Measurements from ENCODE around the gene TBX3. TPM values are rescaled to one million over a fixed set of nuclear protein-coding genes. Genes with fewer than 3 reads are reported as not detected.

TBX3 gene
- polyA plus RNA-seq, 3 donors from 2014 or later: not detected

GRCh38 chr12:114683709-114684097 lies 272 bp downstream of the TBX3 start:
- peaks cover 2 to 60% (median 14%) of the 10 kb centered on the region in 6 donors for H3K9me3 Mint-ChIP-seq
- peaks cover 25 to 32% of the 10 kb centered on the region in 2 donors for H3K4me1 Mint-ChIP-seq
- H3K4me3 Mint-ChIP-seq: peak overlapping the region; percentile 75 to 89 (median 83)
- peaks cover 0 to 3% (median 0%) of the 10 kb centered on the region in 3 donors for H3K36me3 Mint-ChIP-seq
- H3K27me3 Mint-ChIP-seq (ENCODE audit: low read depth in 3 of 3): peaks cover 30 to 48% (median 33%) of the 10 kb centered on the region in 3 donors
- no peak overlapping the region for H3K27ac Mint-ChIP-seq
- DNase-seq: no peak

DNA sequence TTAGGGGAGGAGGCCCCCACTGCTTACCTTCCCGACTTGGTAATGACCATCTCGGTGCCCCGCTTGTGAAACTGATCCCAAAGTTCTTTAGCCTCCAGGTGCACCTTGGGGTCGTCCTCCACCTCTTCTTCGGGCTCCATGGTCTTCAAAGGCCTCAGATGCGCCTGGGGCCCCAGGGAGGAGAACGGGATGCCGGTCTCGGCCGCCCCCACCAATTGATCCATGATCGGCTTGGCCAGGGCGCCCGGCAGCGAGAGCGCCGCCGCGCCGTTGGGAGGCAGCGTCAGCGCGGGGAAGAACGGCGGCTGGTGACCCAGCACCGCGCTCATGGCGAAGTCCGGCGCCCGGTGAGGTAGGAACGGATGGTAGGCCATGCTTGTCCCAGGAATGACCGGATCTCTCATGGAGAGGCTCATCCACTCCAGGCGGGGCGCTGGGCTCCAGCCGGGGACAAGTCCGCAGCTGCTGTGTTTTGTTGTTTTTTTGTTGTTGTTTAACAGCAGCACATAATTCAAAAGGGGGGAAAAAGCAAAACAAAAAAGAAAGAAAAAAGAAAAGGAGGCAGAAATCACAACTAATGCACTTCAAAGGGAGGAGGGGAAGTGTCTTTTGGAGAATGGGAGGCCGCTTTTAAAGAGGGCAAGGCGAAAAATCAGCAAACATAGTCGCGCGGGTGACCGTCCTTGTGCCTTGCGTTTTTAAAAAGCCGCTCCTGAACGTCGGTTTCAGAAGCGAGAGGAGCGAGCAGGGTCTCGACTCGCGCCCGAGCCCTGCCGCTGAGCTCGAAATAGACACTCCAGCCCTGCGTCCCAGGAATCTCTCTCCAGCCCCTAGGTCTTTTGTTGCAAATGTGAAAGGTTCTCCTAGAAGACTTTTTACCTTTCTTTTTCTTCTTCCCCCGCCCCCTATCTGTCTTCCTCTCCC lies 928 bp downstream of the TBX3 start:
- peaks cover 2 to 53% (median 11%) of the 10 kb centered on the region in 6 donors for H3K9me3 Mint-ChIP-seq
- peaks cover 25 to 32% of the 10 kb centered on the region in 2 donors for H3K4me1 Mint-ChIP-seq
- peaks cover 27 to 44% (median 33%) of the 10 kb centered on the region in 3 donors for H3K27me3 Mint-ChIP-seq (ENCODE audit: low read depth in 3 of 3)
- H3K27ac Mint-ChIP-seq: no peak overlapping the region
- H3K4me3 Mint-ChIP-seq: peak overlapping the region; percentile 75 to 89 (median 83)
- peaks cover 0 to 3% (median 0%) of the 10 kb centered on the region in 3 donors for H3K36me3 Mint-ChIP-seq
- DNase-seq: no peak

GRCh38 chr12:114682106-114682784 lies 1.7 kb downstream of the TBX3 start:
- H3K27ac Mint-ChIP-seq: no peak overlapping the region
- peaks cover 2 to 53% (median 11%) of the 10 kb centered on the region in 6 donors for H3K9me3 Mint-ChIP-seq
- H3K27me3 Mint-ChIP-seq (ENCODE audit: low read depth in 3 of 3): peaks cover 27 to 43% (median 36%) of the 10 kb centered on the region in 3 donors
- peaks cover 0 to 3% (median 0%) of the 10 kb centered on the region in 3 donors for H3K36me3 Mint-ChIP-seq
- H3K4me3 Mint-ChIP-seq: peak overlapping the region in 4 of 5 donors; percentile 43 to 89 (median 67)
- peaks cover 25 to 32% of the 10 kb centered on the region in 2 donors for H3K4me1 Mint-ChIP-seq
- no peak for DNase-seq

DNA sequence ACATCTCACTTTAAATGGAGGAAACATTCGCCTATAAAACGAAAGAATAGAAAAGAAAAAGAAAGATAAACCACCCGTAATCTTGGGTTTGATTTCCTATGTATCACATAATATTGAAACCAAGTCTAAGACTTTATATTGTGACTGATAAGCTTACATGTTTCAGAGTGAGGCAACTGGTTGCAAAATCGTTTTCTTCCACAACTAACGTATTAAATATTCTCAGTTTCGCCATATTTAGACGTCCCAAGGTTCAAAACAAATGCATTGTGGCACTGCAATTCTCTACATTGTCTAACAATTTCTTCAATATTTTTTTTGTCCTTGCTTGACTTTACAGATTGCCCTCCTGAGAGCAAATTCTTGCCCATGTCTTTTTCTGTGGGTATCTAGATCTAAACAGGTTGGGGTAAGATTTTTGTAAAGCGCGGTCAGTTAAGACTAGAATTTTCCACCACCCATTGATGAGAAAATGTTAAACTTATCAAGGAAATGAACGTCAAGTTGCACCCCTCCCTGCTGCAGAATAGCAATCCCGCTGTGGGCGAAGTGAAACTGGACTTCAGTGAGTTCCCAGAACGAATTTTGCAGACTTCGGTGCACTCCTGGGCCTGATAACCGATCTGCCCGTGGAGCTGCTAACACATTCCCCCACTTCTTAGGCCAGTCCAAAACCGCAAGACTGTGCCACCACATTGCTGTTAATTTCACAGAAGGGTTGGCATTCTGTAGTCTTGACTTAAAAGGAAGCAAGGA lies 2.7 kb downstream of the TBX3 start:
- Mint-ChIP-seq H3K27me3 (ENCODE audit: low read depth in 3 of 3) (peaks cover 27 to 35% (median 32%) of the 10 kb centered on the region in 3 donors), H3K36me3 (peaks cover 0 to 3% (median 0%) of the 10 kb centered on the region in 3 donors), H3K4me1 (peaks cover 25 to 30% of the 10 kb centered on the region in 2 donors), H3K4me3 (peak overlapping the region in 1 of 5 donors; percentile 25), H3K9me3 (peaks cover 2 to 46% (median 9%) of the 10 kb centered on the region in 6 donors), H3K27ac (no peak overlapping the region)
- no peak for DNase-seq

GRCh38 chr12:114680604-114681069 lies 3.3 kb downstream of the TBX3 start:
- H3K4me3 Mint-ChIP-seq: no peak overlapping the region
- H3K36me3 Mint-ChIP-seq: peaks cover 0 to 3% (median 0%) of the 10 kb centered on the region in 3 donors
- no peak for DNase-seq
- peaks cover 0 to 39% (median 9%) of the 10 kb centered on the region in 6 donors for H3K9me3 Mint-ChIP-seq
- peaks cover 21 to 30% (median 30%) of the 10 kb centered on the region in 3 donors for H3K27me3 Mint-ChIP-seq (ENCODE audit: low read depth in 3 of 3)
- H3K27ac Mint-ChIP-seq: no peak overlapping the region
- peaks cover 22 to 29% of the 10 kb centered on the region in 2 donors for H3K4me1 Mint-ChIP-seq

GRCh38 chr12:114679942-114680341 lies 4.0 kb downstream of the TBX3 start:
- DNase-seq: no peak
- Mint-ChIP-seq H3K36me3 (peaks cover 0 to 3% (median 0%) of the 10 kb centered on the region in 3 donors), H3K9me3 (peaks cover 0 to 39% (median 8%) of the 10 kb centered on the region in 6 donors), H3K4me1 (peaks cover 16 to 22% of the 10 kb centered on the region in 2 donors), H3K27ac (no peak overlapping the region), H3K4me3 (no peak overlapping the region), H3K27me3 (ENCODE audit: low read depth in 3 of 3) (peaks cover 23 to 29% (median 24%) of the 10 kb centered on the region in 3 donors)

- peaks cover 0 to 39% (median 8%) of the 10 kb centered on the region in 6 donors for H3K9me3 Mint-ChIP-seq
- no peak for DNase-seq
- no peak overlapping the region for H3K4me3 Mint-ChIP-seq
- peaks cover 24 to 29% (median 26%) of the 10 kb centered on the region in 3 donors for H3K27me3 Mint-ChIP-seq (ENCODE audit: low read depth in 3 of 3)
- H3K27ac Mint-ChIP-seq: no peak overlapping the region
- peaks cover 0 to 3% (median 0%) of the 10 kb centered on the region in 3 donors for H3K36me3 Mint-ChIP-seq
- H3K4me1 Mint-ChIP-seq: peaks cover 16 to 20% of the 10 kb centered on the region in 2 donors
Observed at GRCh38 chr12:114679452-114679875, 4.5 kb downstream of the TBX3 start.

DNA sequence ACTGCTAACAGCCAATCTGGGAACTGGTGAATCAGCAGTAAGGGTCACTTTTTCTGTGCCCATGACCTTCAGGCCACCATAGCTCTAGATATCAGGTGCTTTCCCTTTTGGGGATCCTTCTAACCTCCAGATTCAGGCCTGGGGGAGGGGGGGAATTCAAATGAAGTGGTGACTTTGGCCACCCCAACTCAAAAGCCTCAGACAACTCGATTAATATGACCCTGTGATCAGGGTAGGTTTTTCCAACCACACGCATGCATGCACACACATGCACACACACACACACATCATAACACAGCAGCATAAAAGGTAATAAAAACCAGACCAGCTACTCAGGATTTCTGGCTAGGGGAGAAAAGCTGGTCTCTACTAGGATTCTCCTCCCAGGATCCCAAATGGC lies 5.3 kb downstream of the TBX3 start:
- H3K4me1 Mint-ChIP-seq: peaks cover 9 to 14% of the 10 kb centered on the region in 2 donors
- H3K36me3 Mint-ChIP-seq: peaks cover 0 to 3% (median 0%) of the 10 kb centered on the region in 3 donors
- peaks cover 19 to 23% (median 21%) of the 10 kb centered on the region in 3 donors for H3K27me3 Mint-ChIP-seq (ENCODE audit: low read depth in 3 of 3)

GRCh38 chr12:114678028-114678427 lies 5.9 kb downstream of the TBX3 start:
- Mint-ChIP-seq H3K4me3 (no peak overlapping the region), H3K4me1 (peaks cover 2 to 7% of the 10 kb centered on the region in 2 donors), H3K27ac (no peak overlapping the region), H3K27me3 (ENCODE audit: low read depth in 3 of 3) (peaks cover 15 to 23% (median 17%) of the 10 kb centered on the region in 3 donors), H3K9me3 (peaks cover 0 to 27% (median 7%) of the 10 kb centered on the region in 6 donors), H3K36me3 (peaks cover 0 to 3% (median 0%) of the 10 kb centered on the region in 3 donors)
- DNase-seq: no peak

More for the DNA sequence above, 5.3 kb downstream of the TBX3 start:
- no peak for DNase-seq
- no peak overlapping the region for H3K27ac Mint-ChIP-seq
- peaks cover 0 to 33% (median 8%) of the 10 kb centered on the region in 6 donors for H3K9me3 Mint-ChIP-seq
- H3K4me3 Mint-ChIP-seq: no peak overlapping the region

- Mint-ChIP-seq H3K36me3 (peaks cover 0 to 3% (median 0%) of the 10 kb centered on the region in 3 donors), H3K4me3 (no peak overlapping the region), H3K27me3 (ENCODE audit: low read depth in 3 of 3) (peaks cover 13 to 34% (median 23%) of the 10 kb centered on the region in 3 donors), H3K27ac (no peak overlapping the region), H3K4me1 (no peaks in the 10 kb centered on the region), H3K9me3 (peaks cover 0 to 18% (median 7%) of the 10 kb centered on the region in 6 donors)
- DNase-seq: no peak
Observed at GRCh38 chr12:114676142-114676741, 7.7 kb downstream of the TBX3 start.

DNA sequence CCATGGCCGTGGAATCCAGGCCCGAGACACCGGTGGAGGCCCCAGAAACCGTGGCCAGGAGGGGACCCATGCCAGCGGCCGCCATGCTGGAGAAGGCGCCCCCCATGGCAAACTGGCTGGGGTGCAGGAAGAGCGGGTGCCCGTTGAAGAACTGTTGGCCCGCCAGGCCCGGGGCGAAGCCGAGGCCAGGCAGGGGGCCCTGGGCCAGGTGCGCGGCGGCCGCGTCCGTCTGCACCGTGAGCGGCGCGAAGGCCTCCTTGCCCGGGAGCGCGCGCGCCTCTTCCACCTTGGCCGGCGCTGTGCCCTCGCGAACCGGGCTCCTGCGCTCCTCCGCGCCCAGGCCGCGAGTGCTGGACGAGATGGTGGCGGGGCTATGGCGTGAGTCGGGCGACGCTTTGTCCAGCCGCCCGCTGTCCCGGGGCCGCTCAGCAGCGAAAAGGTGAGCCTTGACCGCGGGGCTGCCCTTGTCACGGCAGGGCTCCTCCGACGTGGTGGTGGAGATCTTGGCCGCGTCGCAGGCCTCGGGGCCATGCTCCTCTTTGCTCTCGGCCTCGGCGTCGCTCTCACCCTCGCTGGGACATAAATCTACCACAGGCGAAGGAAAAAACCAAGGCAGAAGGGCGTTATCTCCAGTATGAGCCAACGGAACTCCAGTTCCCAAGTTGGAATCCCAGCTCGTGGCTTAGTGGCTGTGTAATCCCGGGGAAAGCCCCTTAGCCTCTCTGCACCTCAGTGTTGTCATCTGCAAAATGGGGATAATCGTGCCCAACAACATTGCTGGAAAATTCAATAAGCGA lies 9.5 kb downstream of the TBX3 start:
- Mint-ChIP-seq H3K27ac (no peak overlapping the region), H3K4me3 (no peak overlapping the region), H3K9me3 (peaks cover 0 to 10% (median 3%) of the 10 kb centered on the region in 6 donors), H3K27me3 (ENCODE audit: low read depth in 3 of 3) (peaks cover 15 to 37% (median 26%) of the 10 kb centered on the region in 3 donors), H3K4me1 (no peaks in the 10 kb centered on the region), H3K36me3 (peaks cover 0 to 3% (median 2%) of the 10 kb centered on the region in 3 donors)
- no peak for DNase-seq

- Mint-ChIP-seq H3K4me1 (no peaks in the 10 kb centered on the region), H3K9me3 (peaks cover 0 to 10% (median 1%) of the 10 kb centered on the region in 6 donors), H3K4me3 (no peak overlapping the region), H3K36me3 (peaks cover 0 to 3% (median 0%) of the 10 kb centered on the region in 3 donors), H3K27ac (no peak overlapping the region), H3K27me3 (ENCODE audit: low read depth in 3 of 3) (peaks cover 15 to 35% (median 27%) of the 10 kb centered on the region in 3 donors)
- no peak for DNase-seq
Observed at GRCh38 chr12:114673901-114674250, 10.1 kb downstream of the TBX3 start.
